Stimulated activated CD4-positive, alpha-beta T cell treated with anti-CD3 and anti-CD28 coated beads, Interleukin-12 subunit alpha, Interleukin-12 subunit beta, amount 100 ng/mL, for 48 hours (primary cell): ENCODE measurements around the gene EXO1.
"Not testable (repeated sequence)": the region's sequence is repeated elsewhere in the genome, so short reads cannot be mapped to it uniquely, and the experiment has no call there.

Experiments used
- DNase-seq, 3 donors: peaks; one replicate each; pipeline ENCODE4 v3.0.0-alpha.2; 2020; ENCODE audit warnings: low read depth in 2 of 3, low spot score in 1 of 3

EXO1 gene

GRCh38 chr1:241836941-241837340 lies 11.1 kb upstream of the EXO1 start:
- no peak for DNase-seq

- no peak for DNase-seq
Measured at GRCh38 chr1:241837416-241837815, 10.6 kb upstream of the EXO1 start.

GRCh38 chr1:241837901-241838300 lies 10.1 kb upstream of the EXO1 start:
- no peak for DNase-seq

GRCh38 chr1:241838897-241839296 lies 9.1 kb upstream of the EXO1 start:
- DNase-seq: no peak

GRCh38 chr1:241839369-241839979 lies 8.5 kb upstream of the EXO1 start:
- no peak for DNase-seq

GRCh38 chr1:241840164-241840563 lies 7.8 kb upstream of the EXO1 start:
- no peak for DNase-seq

- DNase-seq: no peak
Measured at GRCh38 chr1:241841691-241842090, 6.3 kb upstream of the EXO1 start.

DNA sequence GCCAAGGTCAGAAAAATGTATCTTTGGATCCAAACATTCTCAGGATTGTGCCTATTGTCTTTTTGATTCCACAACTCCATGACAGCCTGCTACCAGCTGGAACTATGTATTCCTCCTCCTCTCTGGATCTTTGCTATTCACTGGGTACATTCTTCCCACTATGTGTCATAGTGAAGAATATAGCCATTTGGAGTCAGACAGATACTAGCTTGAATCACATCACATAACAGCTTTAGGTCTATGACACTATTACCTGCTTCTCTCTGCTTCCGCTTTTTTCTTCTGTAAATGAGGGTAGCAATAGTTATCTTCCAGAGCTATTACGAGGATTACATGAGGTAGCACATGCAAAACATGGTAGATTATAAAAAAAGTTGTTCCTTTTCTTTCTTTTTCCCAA lies 5.4 kb upstream of the EXO1 start:
- no peak for DNase-seq

GRCh38 chr1:241844593-241844992 lies 3.4 kb upstream of the EXO1 start:
- no peak for DNase-seq

- DNase-seq: no peak
Measured at GRCh38 chr1:241846375-241846774, 1.6 kb upstream of the EXO1 start.

DNA sequence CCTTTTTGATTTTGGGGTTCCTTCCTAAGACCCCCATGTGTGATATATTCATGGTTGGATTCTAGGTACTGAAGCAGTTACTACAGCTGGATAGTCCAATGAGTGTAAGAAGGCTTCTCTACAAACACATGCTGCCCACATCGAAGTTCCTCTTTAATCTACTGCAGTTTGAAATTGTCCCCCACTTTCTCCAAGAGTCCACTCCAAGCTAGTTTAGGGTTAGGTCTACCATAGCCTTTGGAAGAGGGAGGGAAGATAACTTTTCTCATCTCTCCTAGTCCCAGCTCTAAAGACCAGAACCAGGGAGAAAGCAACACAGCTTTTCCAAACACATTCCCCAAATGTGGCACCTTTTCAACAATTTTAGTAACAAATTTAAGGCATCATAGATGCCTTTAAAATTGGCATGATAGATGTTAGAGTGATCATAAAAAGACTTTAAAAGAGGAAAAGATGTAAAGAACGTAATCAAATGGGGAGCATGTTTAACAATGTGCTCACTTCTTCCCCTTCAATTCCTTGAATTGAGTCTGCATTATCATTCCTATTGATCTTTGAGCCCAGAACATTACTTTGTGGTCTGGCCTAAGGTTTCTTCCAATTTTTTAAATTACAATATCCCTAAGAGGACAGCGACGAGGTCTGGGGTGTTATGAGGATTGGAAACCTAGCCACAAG lies 1.0 kb upstream of the EXO1 start:
- no peak for DNase-seq

- no peak for DNase-seq
Measured at GRCh38 chr1:241847540-241847795, 536 bp upstream of the EXO1 start.

- peak in 1 of 3 donors; percentile 6 for DNase-seq
Measured at GRCh38 chr1:241848686-241849344, 811 bp downstream of the EXO1 start.

DNA sequence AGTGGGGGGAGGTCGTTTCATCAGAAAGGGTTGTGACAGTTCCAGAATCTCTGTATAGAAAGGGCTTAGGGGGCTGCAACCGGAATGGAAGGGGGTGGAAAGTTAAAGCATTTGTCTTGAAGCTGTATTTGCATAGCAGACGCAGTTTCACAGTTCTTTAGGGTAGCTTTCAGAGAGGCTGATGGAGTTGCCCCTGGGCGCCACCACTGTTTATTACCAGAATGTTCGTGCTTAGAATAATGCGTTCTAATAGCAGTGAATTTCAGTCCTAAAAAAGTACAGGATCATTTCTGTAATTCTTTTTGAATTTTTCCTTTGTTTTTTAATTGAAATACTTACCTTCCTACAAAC lies 1.3 kb downstream of the EXO1 start:
- DNase-seq: no peak

- DNase-seq: not testable (repeated sequence)
Measured at GRCh38 chr1:241855545-241856140, 7.6 kb downstream of the EXO1 start.

DNA sequence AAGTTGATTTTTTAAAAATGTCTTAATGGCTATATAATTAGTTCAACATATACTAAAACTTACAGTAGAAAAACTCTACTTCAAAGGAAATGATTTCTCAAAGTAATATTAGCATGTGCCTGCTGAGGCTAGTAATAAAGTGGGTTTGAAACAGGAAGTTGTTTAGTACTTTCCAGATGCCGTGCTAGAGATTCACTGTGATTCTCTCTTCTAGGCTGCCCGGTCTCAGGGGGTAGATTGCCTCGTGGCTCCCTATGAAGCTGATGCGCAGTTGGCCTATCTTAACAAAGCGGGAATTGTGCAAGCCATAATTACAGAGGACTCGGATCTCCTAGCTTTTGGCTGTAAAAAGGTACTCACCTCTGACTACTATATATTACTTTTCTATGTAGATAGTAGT lies 9.1 kb downstream of the EXO1 start:
- no peak for DNase-seq

DNA sequence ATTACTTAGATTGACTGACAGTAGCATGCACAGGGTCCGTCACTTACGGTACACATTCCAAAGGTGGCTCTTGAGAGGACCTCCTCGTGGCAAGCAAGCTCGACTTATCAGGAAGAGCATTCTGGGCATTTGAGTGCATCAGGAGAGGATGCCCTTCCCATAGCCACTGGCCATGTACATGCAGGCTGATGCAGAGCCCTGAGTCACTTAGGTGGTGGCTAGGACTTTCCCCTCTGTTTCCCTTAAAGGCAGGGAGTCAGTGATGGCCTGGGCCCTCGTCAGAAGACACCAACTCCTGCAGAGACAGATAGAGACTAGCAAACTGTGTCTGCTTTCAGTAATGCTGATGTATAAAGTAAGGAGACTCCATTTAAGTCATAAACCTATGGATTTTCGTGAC lies 12.9 kb downstream of the EXO1 start:
- DNase-seq: no peak

DNA sequence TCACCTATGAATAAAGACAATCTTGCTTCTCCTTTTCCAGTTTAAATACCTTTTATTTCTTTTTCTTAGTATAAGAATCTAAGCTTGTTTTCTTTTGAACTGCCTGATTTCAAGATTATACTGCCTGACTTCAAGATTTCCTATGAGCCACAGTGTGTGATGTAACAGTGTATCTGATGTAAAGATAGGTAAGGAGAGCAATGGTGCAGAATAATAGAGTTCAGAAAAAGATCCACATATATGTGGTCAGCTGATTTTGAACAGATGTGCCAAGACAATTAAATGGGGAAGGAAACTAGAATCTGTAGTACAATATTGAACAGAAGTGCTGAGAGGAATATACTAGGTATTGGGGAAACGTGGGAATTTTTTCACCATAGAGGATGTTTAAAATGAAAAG lies 21.0 kb downstream of the EXO1 start:
- no peak for DNase-seq

DNA sequence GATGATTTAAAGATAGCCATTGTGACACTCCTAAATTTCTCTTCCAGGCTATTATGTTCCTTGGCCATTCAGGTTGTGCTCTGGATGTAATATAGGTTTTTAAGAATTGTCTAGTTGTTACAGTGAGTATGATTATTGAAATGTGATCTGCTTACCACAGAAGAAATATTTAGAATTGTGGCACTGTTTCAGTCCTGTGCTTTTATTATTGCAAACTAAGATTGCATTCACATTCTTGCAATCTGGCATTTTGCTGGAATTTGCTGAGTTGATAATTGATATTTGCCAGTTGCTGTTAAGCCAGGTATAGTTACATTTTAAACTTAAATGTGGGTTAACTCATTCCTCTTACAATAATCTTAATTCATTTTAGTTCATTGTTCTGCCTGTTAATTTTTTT lies 22.3 kb downstream of the EXO1 start:
- DNase-seq: no peak

- DNase-seq: no peak
Measured at GRCh38 chr1:241870746-241871430, 22.9 kb downstream of the EXO1 start.

GRCh38 chr1:241881440-241881839 lies 33.4 kb downstream of the EXO1 start:
- no peak for DNase-seq

GRCh38 chr1:241883159-241883558 lies 35.2 kb downstream of the EXO1 start:
- no peak for DNase-seq
